Trophoblast cell (in vitro differentiated cells and primary cell): Measurements from ENCODE around the gene AADACL4.

Experiments
- DNase-seq, 2 donors: peaks; one replicate each; pipeline ENCODE4 v3.0.0-alpha.2; 2016
- H2AFZ ChIP-seq: 2 replicates; pipeline ENCODE4 v1.6.1; 2013; ENCODE audit warnings: low read length, moderate library complexity, mild to moderate bottlenecking; ENCODE audit not compliant: insufficient read depth, poor library complexity
- H2AK5ac ChIP-seq: 2 replicates; pipeline ENCODE4 v1.6.1; 2013; ENCODE audit warnings: mild to moderate bottlenecking, low read length
- H2BK120ac ChIP-seq: 2 replicates; pipeline ENCODE4 v1.6.1; 2013; ENCODE audit warnings: low read length, mild to moderate bottlenecking, moderate library complexity; ENCODE audit not compliant: insufficient read depth, poor library complexity
- H2BK12ac ChIP-seq: 2 replicates; pipeline ENCODE4 v1.6.1; 2013; ENCODE audit warnings: mild to moderate bottlenecking, low read length, moderate library complexity
- H2BK5ac ChIP-seq: 2 replicates; pipeline ENCODE4 v1.6.1; 2013; ENCODE audit warnings: low read length, low read depth, moderate library complexity, mild to moderate bottlenecking; ENCODE audit not compliant: poor library complexity
- H3K14ac ChIP-seq: 2 replicates; pipeline ENCODE4 v1.6.1; 2013; ENCODE audit warnings: mild to moderate bottlenecking, low read length
- H3K18ac ChIP-seq: 2 replicates; pipeline ENCODE4 v1.6.1; 2013; ENCODE audit warnings: mild to moderate bottlenecking, low read length
- H3K23ac ChIP-seq: 2 replicates; pipeline ENCODE4 v1.6.1; 2013; ENCODE audit warnings: low read length
- H3K27ac ChIP-seq: 2 replicates; pipeline ENCODE4 v1.5.1; 2013; ENCODE audit warnings: low read depth, mild to moderate bottlenecking, inconsistent platforms, low read length, moderate library complexity
- H3K27me3 ChIP-seq: 2 replicates; pipeline ENCODE4 v1.6.1; 2013; ENCODE audit warnings: inconsistent platforms, mild to moderate bottlenecking, low read length, moderate library complexity; ENCODE audit not compliant: insufficient read depth
- H3K36me3 ChIP-seq, 2 experiments: 1 replicate in 1 of 2; 2 replicates in 1 of 2; pipeline ENCODE4 v1.6.1; 2013; ENCODE audit warnings: low read length in 2 of 2, mild to moderate bottlenecking in 2 of 2, moderate library complexity in 1 of 2; ENCODE audit not compliant: insufficient read depth in 2 of 2, control insufficient read depth in 1 of 2
- H3K4ac ChIP-seq: 2 replicates; pipeline ENCODE4 v1.6.1; 2013; ENCODE audit warnings: low read depth, mild to moderate bottlenecking, low read length, moderate library complexity
- H3K4me1 ChIP-seq, 2 experiments: 1 replicate in 1 of 2; 2 replicates in 1 of 2; pipeline ENCODE4 v1.6.1; 2013; ENCODE audit warnings: low read length in 2 of 2, mild to moderate bottlenecking in 2 of 2, moderate library complexity in 1 of 2; ENCODE audit not compliant: insufficient read depth in 2 of 2, control insufficient read depth in 1 of 2
- H3K4me2 ChIP-seq: 2 replicates; pipeline ENCODE4 v1.6.1; 2013; ENCODE audit warnings: inconsistent platforms, mild to moderate bottlenecking, low read length, moderate library complexity
- H3K4me3 ChIP-seq: 2 replicates; pipeline ENCODE4 v1.5.1; 2013; ENCODE audit warnings: mild to moderate bottlenecking, low read depth, low read length, inconsistent platforms
- H3K79me1 ChIP-seq: one replicate; pipeline ENCODE4 v1.6.1; 2013; ENCODE audit warnings: low read length
- H3K79me2 ChIP-seq: 2 replicates; pipeline ENCODE4 v1.6.1; 2013; ENCODE audit warnings: low read length, mild to moderate bottlenecking; ENCODE audit not compliant: control insufficient read depth, insufficient read depth, poor library complexity
- H3K9ac ChIP-seq: 2 replicates; pipeline ENCODE4 v1.6.1; 2013; ENCODE audit warnings: mild to moderate bottlenecking, low read length
- H3K9me3 ChIP-seq: 2 replicates; pipeline ENCODE4 v1.6.1; 2013; ENCODE audit warnings: low read depth, mild to moderate bottlenecking, control low read depth, inconsistent platforms, low read length; ENCODE audit not compliant: insufficient read depth
- H4K12ac ChIP-seq: 2 replicates; pipeline ENCODE4 v1.6.1; 2013; ENCODE audit warnings: low read depth, mild to moderate bottlenecking, low read length, moderate library complexity
- H4K8ac ChIP-seq: 2 replicates; pipeline ENCODE4 v1.6.1; 2013; ENCODE audit warnings: low read depth, mild to moderate bottlenecking, low read length, moderate library complexity
- H4K91ac ChIP-seq: one replicate; pipeline ENCODE4 v1.6.1; 2013; ENCODE audit warnings: low read depth, mild to moderate bottlenecking, low read length, moderate library complexity
- WGBS: extraction: QIAGEN DNeasy Blood & Tissue Kit; methylation state at CpG from one replicate; pipeline ENCODE4 v1.1.7; 2013; ENCODE audit warnings: missing lambda C conversion rate; ENCODE audit not compliant: insufficient read length, insufficient coverage; ENCODE audit errors: extremely low coverage; 5-methylcytosine and 5-hydroxymethylcytosine counted together

The AADACL4 gene

DNA sequence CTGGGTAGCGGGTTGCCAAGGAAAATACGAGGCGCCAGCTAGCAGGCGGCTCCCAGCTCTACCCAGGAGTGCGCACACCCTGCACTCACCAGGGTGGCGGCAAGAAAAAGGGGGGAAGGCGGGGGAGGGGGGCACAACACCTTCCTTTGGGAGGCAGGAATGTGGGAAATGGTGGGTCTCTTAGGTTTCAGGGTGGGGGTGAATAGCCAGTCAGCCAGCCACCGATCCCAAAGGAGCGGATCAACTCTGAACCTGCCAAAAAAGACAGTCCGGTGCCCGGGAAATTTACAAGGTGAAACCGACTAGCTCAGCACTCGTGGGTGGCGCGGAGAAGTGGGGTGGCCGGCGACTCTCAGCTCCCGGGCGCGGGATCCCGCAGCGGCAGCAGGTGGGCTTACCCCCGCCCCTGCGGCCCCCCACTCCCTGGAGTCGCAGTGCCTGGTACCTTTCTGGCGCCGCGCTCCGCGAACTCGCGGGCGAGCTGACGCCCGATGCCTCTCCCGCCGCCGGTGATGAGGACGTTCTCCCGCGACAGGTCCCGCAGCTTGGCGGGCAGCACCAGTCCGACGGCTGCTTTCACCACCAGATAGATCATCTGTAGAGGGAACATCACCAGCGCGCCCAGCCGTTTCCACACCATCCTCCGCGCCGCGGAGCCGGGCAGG is 27.0 kb upstream of the AADACL4 start:
- no CpG with 5 or more reads among the region's 53 CpGs for WGBS
- H2BK120ac ChIP-seq, result peak overlapping the region; percentile 71
- H3K23ac ChIP-seq, result no peak overlapping the region
- H3K36me3 ChIP-seq, result no peaks in the 10 kb centered on the region
- peak overlapping the region; percentile 97 for H3K4me2 ChIP-seq
- peak overlapping the region; percentile 44 for H2BK5ac ChIP-seq
- peak overlapping the region; percentile 75 for H3K4me3 ChIP-seq
- peak overlapping the region; percentile 82 for H3K27ac ChIP-seq
- H3K4me1 ChIP-seq, result peaks cover 21 to 28% of the 10 kb centered on the region in 2 experiments
- H3K27me3 ChIP-seq, result no peaks in the 10 kb centered on the region
- peaks cover 8% of the 10 kb centered on the region for H3K79me2 ChIP-seq
- peak overlapping the region; percentile 40 for H4K12ac ChIP-seq
- no peak overlapping the region for H2AFZ ChIP-seq
- H4K8ac ChIP-seq, result peak overlapping the region; percentile 72
- peak overlapping the region; percentile 61 for H3K4ac ChIP-seq
- no peaks in the 10 kb centered on the region for H3K9me3 ChIP-seq
- peak overlapping the region; percentile 89 for H4K91ac ChIP-seq
- peak overlapping the region; percentile 73 for H2BK12ac ChIP-seq
- peak; percentile 38 to 49 for DNase-seq
- H3K18ac ChIP-seq, result peak overlapping the region; percentile 92
- peaks cover 28% of the 10 kb centered on the region for H3K79me1 ChIP-seq
- H3K9ac ChIP-seq, result peak overlapping the region; percentile 24
- no peak overlapping the region for H2AK5ac ChIP-seq
- H3K14ac ChIP-seq, result peak overlapping the region; percentile 73

DNA sequence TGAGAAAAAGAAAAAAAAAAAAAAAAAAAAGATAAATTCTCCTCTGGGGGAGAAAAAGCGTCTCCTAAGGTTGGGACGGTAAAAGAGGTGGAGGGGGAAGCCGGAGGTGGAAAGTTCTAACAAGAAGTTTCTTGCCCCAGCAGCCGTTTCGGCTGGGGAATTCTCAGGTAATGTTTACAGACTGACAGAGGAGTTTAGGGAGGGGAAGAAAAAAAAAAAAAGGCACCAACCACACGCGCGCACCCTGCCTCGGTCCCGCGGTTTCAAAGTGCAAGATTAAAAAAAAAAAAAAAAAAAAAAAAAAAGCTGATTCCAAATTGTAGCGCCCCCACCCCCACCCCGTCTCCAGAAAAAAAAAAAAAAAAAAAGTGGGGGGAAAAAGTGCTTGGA is 26.4 kb upstream of the AADACL4 start:
- Histone ChIP-seq H4K12ac (no peak overlapping the region), H2BK5ac (no peak overlapping the region), H3K79me2 (peaks cover 8% of the 10 kb centered on the region), H3K23ac (no peak overlapping the region), H3K9me3 (no peaks in the 10 kb centered on the region), H3K79me1 (peaks cover 28% of the 10 kb centered on the region), H3K4me3 (peak overlapping the region; percentile 79), H3K9ac (peak overlapping the region; percentile 59), H2AK5ac (no peak overlapping the region), H3K4ac (no peak overlapping the region), H2BK120ac (peak overlapping the region; percentile 86), H3K27me3 (no peaks in the 10 kb centered on the region), H3K14ac (no peak overlapping the region), H3K4me1 (peaks cover 21 to 28% of the 10 kb centered on the region in 2 experiments), H3K4me2 (peak overlapping the region; percentile 97), H4K91ac (peak overlapping the region; percentile 49), H2BK12ac (no peak overlapping the region), H2AFZ (peak overlapping the region; percentile 77), H3K18ac (no peak overlapping the region), H3K27ac (peak overlapping the region; percentile 96), H4K8ac (no peak overlapping the region), H3K36me3 (no peaks in the 10 kb centered on the region)
- WGBS, result no CpG with 5 or more reads among the region's 13 CpGs
- peak; percentile 38 to 55 for DNase-seq

DNA sequence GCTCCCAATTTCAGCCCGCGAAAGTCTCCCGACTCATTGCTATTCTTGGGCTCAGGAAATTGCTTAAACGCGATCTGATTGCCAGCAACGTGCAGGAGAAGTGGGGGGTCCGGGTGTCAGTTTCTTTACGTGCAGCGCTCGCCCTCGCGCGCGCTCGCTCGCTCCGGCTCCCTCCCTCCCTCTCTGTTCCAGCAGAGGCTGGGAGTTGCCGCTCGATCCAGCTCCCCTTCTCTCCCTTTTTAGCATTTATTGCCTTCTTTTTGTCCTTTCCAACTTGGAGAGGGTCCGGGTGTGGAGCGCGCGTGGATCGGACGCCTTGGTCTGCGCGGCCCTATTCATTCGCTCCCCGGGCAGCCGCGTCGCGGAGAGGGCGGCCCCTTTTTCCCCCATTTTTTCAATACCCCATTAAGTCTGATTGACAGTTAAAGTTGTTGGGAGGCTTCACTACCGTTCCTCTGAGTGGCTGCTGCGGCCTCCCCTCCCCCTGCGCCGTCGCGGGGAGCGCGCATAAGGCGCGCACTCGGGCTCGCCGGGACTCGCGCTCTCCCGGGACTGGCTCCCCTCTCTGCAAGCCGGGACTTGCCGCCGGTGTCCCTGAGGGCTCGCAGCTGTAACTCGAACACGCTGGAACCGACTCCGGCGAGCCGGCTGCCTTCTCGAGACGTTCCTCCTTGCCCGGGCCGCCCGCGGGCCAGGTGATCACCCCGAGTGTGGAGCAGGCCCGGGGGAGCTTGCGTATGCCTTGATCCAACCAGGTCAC is 25.8 kb upstream of the AADACL4 start, which contains the start of gene DHRS3:
DHRS3 (minus strand) TSS at position 310 of the 760 bp plus-strand sequence. CDS start 862 bp downstream, outside the sequence.
- H4K8ac ChIP-seq, result peak within 1 kb of the TSS; percentile 72
- H3K36me3 ChIP-seq, result no peaks in the 10 kb centered on the region
- H2BK5ac ChIP-seq, result peak within 1 kb of the TSS; percentile 93
- H3K18ac ChIP-seq, result peak within 1 kb of the TSS; percentile 94
- DNase-seq, result peak; percentile 77 to 84
- H4K12ac ChIP-seq, result peak within 1 kb of the TSS; percentile 21
- peak within 1 kb of the TSS; percentile 79 for H3K9ac ChIP-seq
- H3K9me3 ChIP-seq, result no peaks in the 10 kb centered on the region
- peak within 1 kb of the TSS; percentile 94 for H2AFZ ChIP-seq
- H3K27me3 ChIP-seq, result no peaks in the 10 kb centered on the region
- peaks cover 9% of the 10 kb centered on the region for H3K79me2 ChIP-seq
- peak within 1 kb of the TSS; percentile 86 for H2BK120ac ChIP-seq
- H3K79me1 ChIP-seq, result peaks cover 28% of the 10 kb centered on the region
- H3K14ac ChIP-seq, result peak within 1 kb of the TSS; percentile 81
- peak within 1 kb of the TSS; percentile 97 for H3K4me2 ChIP-seq
- no peak within 1 kb of the TSS for H3K23ac ChIP-seq
- WGBS, result no CpG with 5 or more reads among the region's 69 CpGs
- peak within 1 kb of the TSS; percentile 73 for H2BK12ac ChIP-seq
- peak within 1 kb of the TSS; percentile 80 for H3K4ac ChIP-seq
- peak within 1 kb of the TSS; percentile 79 for H3K4me3 ChIP-seq
- no peak within 1 kb of the TSS for H2AK5ac ChIP-seq
- peak within 1 kb of the TSS; percentile 89 for H4K91ac ChIP-seq
- peaks cover 21 to 28% of the 10 kb centered on the region in 2 experiments for H3K4me1 ChIP-seq
- H3K27ac ChIP-seq, result peak within 1 kb of the TSS; percentile 96

DNA sequence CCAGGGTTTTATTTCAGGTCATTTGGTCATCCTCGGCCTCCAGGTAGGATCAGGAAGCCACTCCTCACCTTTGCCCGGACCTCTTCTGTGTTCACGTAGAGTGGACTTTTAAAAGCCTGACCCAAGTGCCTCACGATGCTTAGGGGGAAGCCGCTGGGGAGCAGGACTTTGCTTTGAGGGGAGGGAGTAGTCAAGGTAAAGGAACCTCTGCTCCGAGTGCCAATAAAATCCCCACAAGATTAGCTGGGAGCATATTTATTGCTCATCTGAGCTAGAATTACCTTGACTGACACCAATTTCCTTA is 25.3 kb upstream of the AADACL4 start:
- Histone ChIP-seq H3K79me2 (peaks cover 9% of the 10 kb centered on the region), H2BK5ac (peak overlapping the region; percentile 93), H3K27ac (peak overlapping the region; percentile 96), H3K14ac (peak overlapping the region; percentile 81), H3K4me3 (peak overlapping the region; percentile 79), H2BK120ac (peak overlapping the region; percentile 67), H4K91ac (peak overlapping the region; percentile 61), H3K79me1 (peaks cover 28% of the 10 kb centered on the region), H3K9ac (peak overlapping the region; percentile 79), H4K12ac (peak overlapping the region; percentile 21), H4K8ac (peak overlapping the region; percentile 56), H3K4ac (peak overlapping the region; percentile 68), H2AK5ac (no peak overlapping the region), H2BK12ac (peak overlapping the region; percentile 52), H3K36me3 (no peaks in the 10 kb centered on the region), H3K4me1 (peaks cover 21 to 28% of the 10 kb centered on the region in 2 experiments), H3K9me3 (no peaks in the 10 kb centered on the region), H3K27me3 (no peaks in the 10 kb centered on the region), H3K4me2 (peak overlapping the region; percentile 97), H2AFZ (peak overlapping the region; percentile 94), H3K18ac (peak overlapping the region; percentile 62), H3K23ac (no peak overlapping the region)
- WGBS, result no CpG with 5 or more reads among the region's 6 CpGs
- no peak for DNase-seq
